ENCODE measurements around the gene LPIN3. TPM values are rescaled to one million over a fixed set of nuclear protein-coding genes. Genes with fewer than 3 reads are reported as not detected.

The LPIN3 gene
- total RNA-seq, 6 donors from 2014 or later = 9.4 to 78.6 (median 14.2) TPM

DNA sequence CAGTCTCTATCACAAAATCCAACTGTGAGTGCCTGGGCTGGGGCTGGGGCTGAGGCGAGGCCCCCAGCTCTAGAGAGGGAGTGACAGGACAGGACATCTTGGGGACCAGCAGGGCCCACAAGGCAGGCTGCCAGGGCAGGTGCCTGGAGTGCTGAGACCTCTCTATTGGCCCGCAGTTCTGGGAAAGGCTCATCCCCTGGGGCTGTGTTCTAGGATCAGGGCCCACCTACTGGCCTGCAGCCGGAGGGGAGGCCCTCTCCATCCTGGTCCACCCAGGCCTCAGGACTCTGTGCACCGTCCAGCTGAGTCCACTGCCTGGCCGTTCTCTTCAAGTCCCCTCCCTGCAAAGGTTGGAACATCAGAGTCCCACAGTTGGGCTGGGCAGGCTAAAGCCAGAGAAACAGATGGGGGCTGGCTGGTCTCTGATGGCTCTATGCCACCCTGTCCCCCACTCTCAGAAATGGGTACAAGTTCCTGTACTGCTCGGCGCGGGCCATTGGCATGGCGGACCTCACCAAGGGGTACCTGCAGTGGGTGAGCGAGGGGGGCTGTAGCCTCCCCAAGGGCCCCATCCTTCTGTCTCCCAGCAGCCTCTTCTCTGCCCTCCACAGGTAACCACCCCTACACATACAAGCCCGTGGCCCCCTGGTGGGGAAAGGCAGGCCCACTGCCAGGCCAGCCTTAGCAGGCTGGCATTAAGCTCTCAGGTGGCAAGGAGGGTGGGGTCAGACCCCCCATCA lies 17.0 kb downstream of the LPIN3 start:
- H3K4me3 ChIP-seq = no peak overlapping the region
- ATAC-seq (ENCODE audit: low FRiP score in 2 of 2) (no peak), DNase-seq (no peak)
- no peaks in the 10 kb centered on the region for H3K9me3 ChIP-seq
- WGBS, 2 donors = 91 to 93% methylated on average over 6 to 11 of the region's 11 CpGs
- TF ChIP-seq POLR2A (IDR thresholded peaks at IDR 0.05) (no peak), POLR2AphosphoS5 (IDR thresholded peaks at IDR 0.05) (no peak), EP300 (IDR thresholded peaks at IDR 0.05) (no peak)
- TF ChIP-seq, protein P1, sequence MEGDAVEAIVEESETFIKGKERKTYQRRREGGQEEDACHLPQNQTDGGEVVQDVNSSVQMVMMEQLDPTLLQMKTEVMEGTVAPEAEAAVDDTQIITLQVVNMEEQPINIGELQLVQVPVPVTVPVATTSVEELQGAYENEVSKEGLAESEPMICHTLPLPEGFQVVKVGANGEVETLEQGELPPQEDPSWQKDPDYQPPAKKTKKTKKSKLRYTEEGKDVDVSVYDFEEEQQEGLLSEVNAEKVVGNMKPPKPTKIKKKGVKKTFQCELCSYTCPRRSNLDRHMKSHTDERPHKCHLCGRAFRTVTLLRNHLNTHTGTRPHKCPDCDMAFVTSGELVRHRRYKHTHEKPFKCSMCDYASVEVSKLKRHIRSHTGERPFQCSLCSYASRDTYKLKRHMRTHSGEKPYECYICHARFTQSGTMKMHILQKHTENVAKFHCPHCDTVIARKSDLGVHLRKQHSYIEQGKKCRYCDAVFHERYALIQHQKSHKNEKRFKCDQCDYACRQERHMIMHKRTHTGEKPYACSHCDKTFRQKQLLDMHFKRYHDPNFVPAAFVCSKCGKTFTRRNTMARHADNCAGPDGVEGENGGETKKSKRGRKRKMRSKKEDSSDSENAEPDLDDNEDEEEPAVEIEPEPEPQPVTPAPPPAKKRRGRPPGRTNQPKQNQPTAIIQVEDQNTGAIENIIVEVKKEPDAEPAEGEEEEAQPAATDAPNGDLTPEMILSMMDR (IDR thresholded peaks at IDR 0.05) = no peak
- H3K27me3 ChIP-seq = no peaks in the 10 kb centered on the region
- peaks cover 0 to 25% (median 8%) of the 10 kb centered on the region in 4 donors for H3K36me3 ChIP-seq
- H3K27ac ChIP-seq = no peak overlapping the region
- no peaks in the 10 kb centered on the region for H3K4me1 ChIP-seq

DNA sequence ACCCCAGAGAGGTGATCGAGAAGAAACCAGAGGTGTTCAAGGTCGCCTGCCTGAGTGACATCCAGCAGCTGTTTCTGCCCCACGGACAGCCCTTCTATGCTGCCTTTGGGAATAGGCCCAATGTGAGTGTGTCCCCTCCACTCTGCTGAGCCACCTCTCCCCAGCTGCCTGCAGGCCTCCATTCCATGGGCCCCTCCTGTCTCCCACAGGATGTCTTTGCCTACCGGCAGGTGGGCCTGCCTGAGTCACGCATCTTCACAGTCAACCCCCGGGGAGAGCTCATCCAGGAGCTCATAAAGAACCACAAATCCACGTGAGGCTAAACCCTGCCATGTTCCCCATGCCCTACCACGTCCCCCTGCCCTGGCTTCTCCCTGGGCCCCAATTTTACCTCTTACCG lies 17.6 kb downstream of the LPIN3 start:
- Histone ChIP-seq H3K27ac (no peak overlapping the region), H3K9me3 (no peaks in the 10 kb centered on the region), H3K4me3 (no peak overlapping the region), H3K27me3 (no peaks in the 10 kb centered on the region), H3K36me3 (peaks cover 0 to 25% (median 8%) of the 10 kb centered on the region in 4 donors), H3K4me1 (no peaks in the 10 kb centered on the region)
- WGBS, 2 donors = 92 to 93% methylated on average over 7 to 9 of the region's 9 CpGs
- DNase-seq (no peak), ATAC-seq (ENCODE audit: low FRiP score in 2 of 2) (no peak)
- TF ChIP-seq, protein P1 (IDR thresholded peaks at IDR 0.05) = no peak
- TF ChIP-seq POLR2AphosphoS5 (IDR thresholded peaks at IDR 0.05) (no peak), POLR2A (IDR thresholded peaks at IDR 0.05) (no peak), EP300 (IDR thresholded peaks at IDR 0.05) (no peak)

DNA sequence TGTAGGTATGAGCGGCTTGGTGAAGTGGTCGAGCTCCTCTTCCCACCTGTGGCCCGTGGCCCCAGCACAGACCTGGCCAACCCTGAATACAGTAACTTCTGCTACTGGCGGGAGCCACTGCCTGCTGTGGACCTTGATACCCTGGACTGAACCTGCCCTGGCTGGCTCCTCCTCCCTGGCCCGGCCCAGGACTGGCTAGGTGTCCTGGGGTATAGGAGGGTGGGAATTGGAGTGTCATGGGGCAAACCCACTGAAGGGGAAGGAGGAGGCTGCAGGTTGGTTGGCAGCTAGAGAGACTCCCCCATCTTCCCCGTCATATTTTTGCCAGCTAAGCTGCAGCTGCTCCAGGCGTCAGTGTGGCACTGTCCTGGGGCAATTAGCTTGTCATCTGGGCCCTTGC lies 18.1 kb downstream of the LPIN3 start:
- no peak for DNase-seq
- H3K9me3 ChIP-seq = no peaks in the 10 kb centered on the region
- H3K4me1 ChIP-seq = no peaks in the 10 kb centered on the region
- no peak for ATAC-seq (ENCODE audit: low FRiP score in 2 of 2)
- H3K27me3 ChIP-seq = no peaks in the 10 kb centered on the region
- peaks cover 0 to 25% (median 8%) of the 10 kb centered on the region in 4 donors for H3K36me3 ChIP-seq
- TF ChIP-seq, protein P1 (IDR thresholded peaks at IDR 0.05) = no peak
- TF ChIP-seq POLR2A (IDR thresholded peaks at IDR 0.05) (no peak), EP300 (IDR thresholded peaks at IDR 0.05) (no peak), POLR2AphosphoS5 (IDR thresholded peaks at IDR 0.05) (no peak)
- no peak overlapping the region for H3K27ac ChIP-seq
- no peak overlapping the region for H3K4me3 ChIP-seq
- 92 to 97% methylated on average over 7 of the region's 7 CpGs for WGBS, 2 donors

DNA sequence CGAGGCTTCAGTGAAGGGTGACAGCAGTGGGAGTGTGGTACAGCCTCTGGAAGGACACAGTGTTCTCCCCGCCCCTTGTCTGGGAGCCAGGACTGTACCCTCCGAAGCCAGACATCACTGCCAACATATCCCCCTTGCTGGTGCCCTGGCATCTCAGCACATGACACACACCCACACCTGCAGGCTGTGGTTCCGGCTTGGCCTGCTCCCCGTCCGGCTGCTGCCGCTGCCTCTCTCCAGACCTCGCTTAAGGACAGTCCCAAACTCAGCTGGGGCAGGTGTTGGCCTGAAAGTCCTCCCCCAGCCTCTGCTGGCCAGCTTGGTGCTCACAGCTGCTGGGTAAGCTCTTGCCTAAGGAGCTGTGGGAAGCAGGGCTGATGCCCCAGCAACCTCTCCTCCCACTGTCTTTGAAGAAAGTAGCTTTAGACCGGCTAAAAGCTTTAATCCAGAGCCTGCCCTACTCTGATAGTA lies 19.0 kb downstream of the LPIN3 start:
- Histone ChIP-seq H3K4me1 (no peaks in the 10 kb centered on the region), H3K27me3 (peaks cover 0 to 2% (median 0%) of the 10 kb centered on the region in 4 donors), H3K36me3 (peaks cover 0 to 25% (median 8%) of the 10 kb centered on the region in 4 donors), H3K4me3 (no peak overlapping the region), H3K27ac (no peak overlapping the region), H3K9me3 (no peaks in the 10 kb centered on the region)
- no peak for ATAC-seq (ENCODE audit: low FRiP score in 2 of 2)
- whole genome bisulfite sequencing, 2 donors = 88 to 90% methylated on average over 8 to 9 of the region's 9 CpGs
- no peak for TF ChIP-seq POLR2A (IDR thresholded peaks at IDR 0.05)
- TF ChIP-seq POLR2AphosphoS5 (IDR thresholded peaks at IDR 0.05) = no peak
- no peak for TF ChIP-seq EP300 (IDR thresholded peaks at IDR 0.05)
- TF ChIP-seq, protein P1 (IDR thresholded peaks at IDR 0.05) = no peak
- no peak for DNase-seq

Measured in upper lobe of left lung (tissue), 6 donors.